HTERT RPE-1 (cell line): ENCODE measurements around the gene NQO2.
"Not testable (repeated sequence)": the region's sequence is repeated elsewhere in the genome, so short reads cannot be mapped to it uniquely, and the experiment has no call there.

Experiments used
- in situ Hi-C: fragments of 300-500 bp; cut with MboI; formaldehyde crosslinking; loops from 4 replicates; pipeline ENCODE4 v1.14.3; 2020; ENCODE audit warnings: low sequenced_read_pairs

Gene NQO2

DNA sequence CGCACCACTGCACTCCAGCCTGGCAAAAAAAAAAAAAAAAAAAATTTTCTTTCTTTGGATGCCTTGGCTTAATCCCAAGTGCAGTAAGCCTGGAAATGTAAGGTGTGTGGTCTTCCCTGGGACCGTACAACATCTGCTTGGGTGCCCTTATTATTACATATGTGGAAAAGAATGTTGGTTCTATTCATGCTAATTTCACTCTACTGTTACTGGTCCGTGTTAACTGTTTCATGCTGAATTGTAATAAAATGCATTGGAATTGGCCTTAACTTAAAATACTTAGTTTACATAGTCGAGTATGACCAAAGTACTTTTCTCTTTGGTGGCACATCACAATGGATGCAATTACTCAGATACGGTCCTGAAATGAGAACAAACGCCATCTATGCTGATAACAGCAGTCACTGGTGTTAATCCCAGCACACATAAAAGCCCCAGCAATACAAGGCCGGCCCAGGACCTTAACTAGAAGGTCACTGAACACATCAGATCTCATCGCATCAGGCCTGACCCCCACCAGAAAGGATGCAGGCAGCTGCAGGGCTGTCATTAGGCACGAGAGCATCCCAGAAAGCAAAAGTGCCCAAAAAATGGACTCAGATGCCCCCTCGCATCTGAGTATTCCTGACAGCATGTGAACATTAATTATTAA is 29.5 kb upstream of the NQO2 start:
- in situ Hi-C loops = no loop called here

DNA sequence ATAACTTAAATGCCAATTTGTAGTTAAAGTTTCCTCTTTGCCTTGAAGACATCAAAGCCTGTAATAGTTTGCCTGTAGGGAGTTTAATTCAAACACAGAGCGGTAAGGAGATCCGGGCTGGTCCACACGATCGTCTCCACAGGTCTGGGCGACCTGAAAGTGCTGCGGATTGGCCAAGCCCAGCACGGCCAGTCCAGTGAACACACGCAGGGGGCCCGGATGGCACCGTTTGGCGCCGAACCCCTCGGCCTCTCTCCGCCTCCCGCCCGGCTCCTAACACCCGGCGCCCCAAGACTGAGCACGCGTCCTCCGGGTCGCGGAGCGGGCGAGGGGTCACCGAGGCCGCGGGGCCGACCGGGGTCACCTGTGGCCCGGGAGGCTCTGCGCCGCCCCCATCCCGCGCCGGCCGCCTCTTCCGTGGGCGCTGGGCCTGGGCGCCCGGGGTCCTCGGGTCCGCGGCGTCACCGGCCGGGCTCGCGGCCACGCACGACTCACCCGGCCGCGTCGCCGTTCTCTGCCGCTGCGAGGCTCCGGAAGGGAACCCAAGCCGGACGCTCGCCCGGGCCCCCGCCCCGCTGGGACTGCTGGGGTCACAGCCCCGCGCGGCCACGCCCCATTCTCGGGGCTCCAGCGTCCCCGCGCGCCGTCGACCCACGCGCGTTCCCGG is 28.8 kb upstream of the NQO2 start:
- in situ Hi-C loops = no loop called here

DNA sequence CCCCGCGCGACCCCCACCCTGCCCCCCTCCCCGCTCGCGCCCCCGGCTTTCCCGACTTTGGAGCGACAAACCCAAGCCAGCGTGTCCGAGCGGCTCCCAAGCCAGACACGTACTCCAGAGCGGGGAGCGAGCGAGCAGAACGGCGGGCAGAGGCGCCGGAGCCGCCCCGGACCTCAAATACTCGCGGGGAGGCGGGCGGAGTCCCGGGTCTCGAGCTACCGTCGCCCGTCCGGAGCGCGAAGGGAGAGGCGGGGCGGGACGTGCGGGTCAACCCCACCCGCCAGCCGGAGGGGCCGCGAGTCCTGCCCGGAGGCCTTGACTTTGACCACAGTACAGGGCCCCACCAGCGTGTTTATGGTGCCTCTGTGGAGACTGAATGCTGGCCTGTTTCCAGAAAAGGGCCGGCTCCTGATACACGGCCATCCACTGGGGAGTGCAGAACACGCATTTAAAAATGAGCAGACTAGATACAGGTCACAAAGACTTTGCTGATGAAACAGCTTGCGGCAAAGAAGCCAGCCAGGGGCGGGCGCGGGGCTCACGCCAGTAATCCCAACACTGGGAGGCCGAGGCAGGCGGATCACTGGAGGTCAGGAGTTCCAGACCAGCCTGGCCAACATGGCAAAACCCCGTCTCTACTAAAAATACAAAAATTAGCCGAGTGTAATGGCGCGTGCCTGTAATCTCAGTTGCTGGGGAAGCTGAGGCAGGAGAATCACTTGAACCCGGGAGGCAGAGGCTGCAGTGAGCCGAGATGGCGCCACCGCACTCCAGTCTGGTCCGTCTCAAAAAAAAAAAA is 28.1 kb upstream of the NQO2 start, which contains the start of gene SERPINB6:
Gene SERPINB6 (minus strand): TSS at position 148 of the 799 bp plus-strand sequence. CDS start 12,235 bp downstream, outside the sequence.
- in situ Hi-C loops = no loop called here

DNA sequence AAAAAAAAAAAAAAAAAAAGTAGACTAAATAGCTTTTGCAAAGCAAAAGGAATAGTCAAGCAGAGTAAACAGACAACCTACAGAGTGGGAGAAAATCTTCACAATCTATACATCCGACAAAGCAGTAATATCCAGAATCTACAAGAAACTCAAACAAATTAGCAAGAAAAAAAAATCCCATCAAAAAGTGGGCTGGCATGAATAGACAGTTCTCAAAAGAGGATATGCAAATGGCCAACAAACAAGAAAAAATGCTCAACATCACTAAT is 27.5 kb upstream of the NQO2 start:
- in situ Hi-C loops = not testable (repeated sequence)

DNA sequence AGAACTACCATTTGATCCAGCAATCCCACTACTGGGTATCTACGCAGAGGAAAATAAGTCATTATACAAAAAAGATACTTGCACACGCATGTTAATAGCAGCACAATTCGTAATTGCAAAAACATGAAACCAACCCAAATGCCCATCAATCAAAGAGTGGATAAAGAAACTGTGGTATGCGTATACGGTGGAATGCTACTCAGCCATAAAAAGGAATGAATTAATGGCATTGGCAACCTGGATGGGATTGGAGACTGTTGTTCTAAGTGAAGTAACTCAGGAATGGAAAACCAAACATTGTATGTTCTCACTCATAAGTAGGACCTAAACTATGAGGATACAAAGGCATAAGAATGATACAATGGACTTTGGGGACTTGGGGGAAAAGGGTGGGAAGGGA is 27.0 kb upstream of the NQO2 start:
- in situ Hi-C loops = not testable (repeated sequence)

DNA sequence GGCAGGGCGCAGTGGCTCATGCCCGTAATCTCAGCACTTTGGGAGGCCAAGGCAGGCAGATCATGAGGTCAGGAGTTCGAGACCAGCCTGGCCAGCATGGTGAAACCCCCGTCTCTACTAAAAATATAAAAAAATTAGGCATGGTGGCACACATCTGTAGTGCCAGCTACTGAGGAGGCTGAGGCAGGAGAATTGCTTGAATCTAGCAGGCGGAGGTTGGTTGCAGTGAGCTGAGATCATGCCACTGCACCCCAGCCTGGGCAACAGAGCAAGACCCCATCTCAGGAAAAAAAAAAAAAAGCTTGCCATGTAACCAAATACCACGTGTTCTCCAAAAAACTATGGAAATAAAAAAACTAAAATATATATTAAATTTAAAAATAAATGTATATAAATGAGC is 26.5 kb upstream of the NQO2 start:
- in situ Hi-C loops = not testable (repeated sequence)

DNA sequence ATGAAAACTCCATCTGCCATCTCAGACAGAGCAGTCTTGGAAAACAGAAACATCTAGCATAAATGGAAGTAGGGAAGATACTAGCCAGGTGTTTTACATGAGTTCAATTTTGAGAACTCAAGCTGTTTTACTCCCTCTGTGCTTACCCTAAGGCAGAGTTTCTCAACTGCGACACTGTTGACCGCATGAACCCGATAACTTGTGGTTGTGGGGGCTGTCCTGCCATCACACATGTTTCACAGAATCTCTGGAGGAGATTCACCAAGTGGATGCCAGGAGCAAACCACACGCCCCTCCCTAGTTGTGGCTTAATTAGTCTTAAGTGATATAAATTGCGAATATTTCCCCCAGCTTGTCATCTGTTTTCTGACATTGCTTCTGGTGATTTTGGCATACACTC is 26.0 kb upstream of the NQO2 start:
- in situ Hi-C loops = no loop called here

DNA sequence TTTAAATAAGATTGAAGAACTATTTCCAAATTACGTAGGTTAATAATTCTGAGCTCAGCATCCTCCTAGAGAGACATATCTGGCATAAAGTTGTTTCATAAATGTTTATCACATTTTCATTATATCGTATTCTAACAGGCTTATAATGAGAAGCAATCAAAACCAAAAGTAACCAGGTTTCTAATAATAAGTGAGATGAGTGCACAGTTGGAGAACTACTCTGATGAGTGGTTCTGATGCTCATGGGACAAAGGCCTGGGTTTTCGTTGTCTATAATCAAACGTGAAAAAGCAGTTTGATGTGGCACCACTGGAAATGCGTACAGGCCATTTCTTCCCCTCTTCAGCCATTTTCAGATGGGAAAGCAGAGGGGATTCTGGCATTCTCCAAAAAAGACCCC is 23.6 kb upstream of the NQO2 start:
- in situ Hi-C loops = no loop called here

DNA sequence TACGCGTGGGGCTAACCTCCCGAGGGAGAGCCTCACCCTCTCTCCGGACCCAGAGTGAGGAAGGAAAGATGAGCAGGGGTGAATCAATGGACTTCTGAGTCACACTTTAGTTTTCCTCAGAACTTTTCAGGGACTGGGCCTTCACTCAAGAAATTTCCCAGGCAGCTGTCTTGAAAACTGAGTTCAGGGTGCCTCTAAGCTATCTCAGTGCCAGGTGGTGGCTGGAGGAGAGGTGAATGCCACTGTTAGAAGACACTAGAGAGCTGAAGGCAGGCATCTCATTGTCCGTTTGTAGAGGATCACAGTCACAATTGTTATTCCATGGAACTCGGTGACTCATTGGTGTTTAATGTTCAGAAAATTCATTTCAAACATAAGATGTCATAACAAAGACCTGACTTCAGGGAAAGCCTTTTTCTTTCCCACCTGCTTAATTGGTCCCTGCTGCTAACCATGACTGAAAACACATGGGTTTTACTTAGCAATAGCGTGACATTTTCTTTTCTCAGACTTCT is 23.1 kb upstream of the NQO2 start:
- in situ Hi-C loops = no loop called here

DNA sequence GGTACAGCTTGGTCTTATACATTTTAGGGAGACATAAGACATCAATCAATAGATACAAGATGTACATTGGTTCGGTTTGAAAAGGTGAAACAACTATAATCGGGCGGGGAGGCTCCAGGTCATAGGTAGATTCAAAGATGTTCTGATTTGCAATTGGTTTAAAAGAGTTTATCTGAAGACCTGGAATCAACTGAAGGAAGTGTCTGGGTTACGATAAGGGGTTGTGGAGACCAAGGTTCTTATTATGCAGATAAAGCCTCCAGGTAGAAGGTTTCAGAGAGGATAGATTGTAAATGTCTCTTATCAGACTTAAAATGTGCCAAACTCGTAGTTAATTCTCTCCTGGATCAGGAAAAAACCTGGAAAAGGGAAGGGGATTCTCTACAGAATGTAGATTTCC is 22.4 kb upstream of the NQO2 start:
- in situ Hi-C loops = no loop called here

DNA sequence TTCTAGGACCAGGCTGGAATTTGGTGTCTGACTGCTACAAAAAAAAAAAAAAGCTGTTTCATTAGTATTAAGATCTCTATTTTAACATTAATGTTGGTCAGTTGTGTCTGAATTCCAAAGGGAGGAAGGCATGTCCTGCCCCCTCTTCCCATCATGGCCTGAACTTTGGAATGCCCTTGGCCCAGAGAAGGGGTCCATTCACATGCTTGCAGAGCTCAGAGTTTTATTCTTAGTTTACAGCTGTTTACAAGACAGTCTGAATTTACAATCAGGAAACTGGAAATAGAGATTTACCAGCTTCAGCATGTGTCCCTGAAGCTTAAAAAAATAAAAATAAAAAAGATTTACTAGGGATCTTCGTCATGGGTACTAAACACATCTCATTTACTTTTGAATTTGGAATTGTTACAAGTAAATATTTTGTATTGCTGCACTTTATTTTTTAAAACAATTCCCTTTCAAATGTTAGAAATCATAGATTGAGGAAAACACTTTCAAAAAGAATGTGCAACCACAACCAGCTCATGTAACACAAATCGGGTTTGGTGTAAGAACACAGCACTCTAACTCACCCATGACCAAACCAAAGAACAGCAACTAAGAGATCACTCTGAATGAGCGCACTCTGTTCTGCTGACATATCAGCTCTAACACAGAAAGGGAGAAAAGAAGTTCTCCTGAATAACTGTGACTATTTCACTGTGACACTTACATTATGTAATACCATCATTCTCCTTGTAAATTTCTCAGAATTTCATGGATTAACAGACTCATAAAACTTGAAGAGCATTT is 21.7 kb upstream of the NQO2 start:
- in situ Hi-C loops = no loop called here

DNA sequence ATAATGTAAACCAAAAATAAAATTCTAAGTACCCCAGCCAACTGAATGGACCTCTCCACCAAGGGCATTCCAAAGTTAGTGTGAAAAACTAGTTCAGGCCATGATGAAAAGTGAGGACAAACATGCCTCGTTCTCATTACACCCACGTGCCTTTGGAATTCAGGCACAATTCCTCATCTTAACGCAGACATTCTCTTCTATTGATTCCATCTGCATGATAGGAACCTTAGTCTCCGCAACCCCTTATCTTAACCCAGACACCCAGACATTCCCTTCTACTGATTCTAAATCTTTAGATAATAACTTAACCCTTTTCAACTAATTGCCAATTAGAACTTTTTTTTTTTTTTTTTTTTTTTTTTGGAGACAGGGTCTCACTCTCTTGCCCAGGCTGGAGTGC is 20.8 kb upstream of the NQO2 start:
- in situ Hi-C loops = no loop called here

DNA sequence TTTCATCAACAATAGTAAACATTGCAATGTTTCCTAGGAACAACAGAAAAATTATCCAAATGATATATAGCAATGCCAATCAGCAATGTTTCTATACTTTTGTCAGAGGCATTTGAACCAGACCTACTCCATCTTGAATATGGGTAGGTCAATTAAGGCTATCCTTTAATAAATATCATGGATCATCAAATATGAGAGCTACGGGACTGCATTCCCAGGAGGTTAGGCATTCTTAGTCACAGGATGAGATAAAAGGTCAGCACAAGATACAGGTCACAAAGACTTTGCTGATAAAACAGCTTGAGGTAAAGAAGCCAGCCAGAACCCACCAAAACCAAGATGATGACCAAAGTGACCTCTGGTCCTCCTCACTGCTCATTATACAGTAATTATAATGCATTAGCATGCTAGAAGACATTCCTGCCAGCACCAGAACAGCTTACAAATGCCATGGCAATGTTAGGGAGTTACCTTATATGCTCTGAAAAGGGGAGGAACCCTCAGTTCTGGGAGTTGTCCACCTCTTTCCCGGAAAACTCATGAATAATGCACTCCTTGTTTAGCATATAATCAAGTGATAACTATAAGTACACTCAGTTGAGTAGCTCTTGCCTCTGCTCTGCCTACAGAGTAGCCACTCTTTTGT is 19.8 kb upstream of the NQO2 start:
- in situ Hi-C loops = no loop called here

DNA sequence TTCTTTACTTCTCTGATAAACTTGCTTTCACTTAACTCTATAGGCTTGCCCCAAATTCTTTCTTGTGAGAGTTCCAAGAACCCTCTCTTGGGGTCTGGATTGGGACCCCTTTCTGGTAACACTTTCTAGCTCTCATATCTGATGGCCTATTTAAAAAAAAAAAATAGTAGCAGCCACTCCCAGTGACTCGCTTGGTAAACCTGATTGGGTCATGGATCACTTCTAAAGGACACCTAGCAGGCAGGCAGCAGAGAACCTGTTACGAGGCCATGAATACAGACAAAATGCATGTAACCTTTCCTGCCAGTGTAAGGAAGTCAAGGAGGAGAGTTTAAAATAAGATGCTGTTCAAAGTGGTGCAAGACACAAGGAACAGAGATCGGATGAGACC is 19.2 kb upstream of the NQO2 start:
- in situ Hi-C loops = no loop called here

DNA sequence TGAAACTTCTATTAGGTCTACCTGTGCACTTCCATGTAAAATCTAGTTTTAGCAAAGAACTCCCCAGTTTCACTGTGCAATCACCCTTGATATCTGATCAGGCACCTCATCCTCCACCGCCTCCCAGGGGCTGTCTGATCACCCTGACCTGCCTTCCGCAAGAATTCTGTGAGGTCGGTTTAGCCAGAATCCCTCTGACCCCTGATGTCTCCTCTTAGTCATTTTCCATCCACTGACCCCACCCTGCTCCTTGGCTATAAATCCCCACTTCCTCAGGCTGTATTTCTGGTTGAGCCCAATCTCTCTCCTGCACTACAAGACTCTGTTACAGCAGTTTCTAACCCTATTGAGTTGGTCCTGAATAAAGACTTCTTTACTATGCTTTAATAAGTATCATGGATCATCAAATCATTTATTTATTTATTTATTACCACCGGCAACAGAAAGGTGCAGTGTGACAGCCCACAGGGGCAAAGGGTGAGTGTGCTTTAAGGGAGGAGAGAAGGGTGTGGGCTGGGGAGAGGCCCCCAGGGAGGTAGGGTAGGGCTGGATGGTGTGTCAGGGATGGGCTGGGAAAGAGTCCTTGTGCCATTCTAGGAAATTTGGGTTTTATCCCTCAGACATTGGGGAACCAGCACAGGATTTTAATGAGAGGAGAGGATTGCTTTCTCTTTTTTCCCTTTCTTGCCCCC is 17.1 kb upstream of the NQO2 start:
- in situ Hi-C loops = no loop called here

DNA sequence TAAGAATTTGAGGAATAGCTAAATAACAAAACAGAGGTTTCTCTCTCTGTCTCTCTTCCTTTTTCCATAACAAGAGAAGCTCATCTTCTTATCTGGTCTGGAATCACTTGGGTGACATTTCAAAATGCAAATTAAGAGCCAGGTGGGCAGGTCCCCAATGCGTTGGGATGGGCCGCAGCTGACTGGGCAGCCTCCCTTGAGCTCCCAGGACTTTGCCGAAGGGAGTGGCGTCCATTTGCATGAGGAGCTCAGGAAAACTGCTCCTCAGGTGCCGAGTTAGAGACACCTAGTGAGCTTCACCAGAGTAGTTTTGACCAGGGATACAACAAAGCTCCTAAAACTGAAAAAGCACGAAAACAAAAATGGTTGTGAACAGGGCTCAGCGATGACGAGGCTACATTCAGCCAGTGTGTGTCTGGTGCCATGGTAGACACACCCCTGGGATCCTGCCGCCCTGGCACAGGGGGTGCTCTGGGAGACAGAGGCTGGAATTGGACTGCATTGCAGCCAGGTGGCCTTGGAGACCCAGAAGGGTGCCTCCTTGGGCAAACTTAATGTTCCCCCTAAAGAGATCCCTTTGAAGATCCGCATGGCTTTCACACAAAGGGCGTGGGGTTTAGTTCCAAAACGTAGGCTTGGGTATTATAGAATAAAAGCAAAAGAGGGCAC is 14.8 kb upstream of the NQO2 start:
- in situ Hi-C loops = no loop called here

DNA sequence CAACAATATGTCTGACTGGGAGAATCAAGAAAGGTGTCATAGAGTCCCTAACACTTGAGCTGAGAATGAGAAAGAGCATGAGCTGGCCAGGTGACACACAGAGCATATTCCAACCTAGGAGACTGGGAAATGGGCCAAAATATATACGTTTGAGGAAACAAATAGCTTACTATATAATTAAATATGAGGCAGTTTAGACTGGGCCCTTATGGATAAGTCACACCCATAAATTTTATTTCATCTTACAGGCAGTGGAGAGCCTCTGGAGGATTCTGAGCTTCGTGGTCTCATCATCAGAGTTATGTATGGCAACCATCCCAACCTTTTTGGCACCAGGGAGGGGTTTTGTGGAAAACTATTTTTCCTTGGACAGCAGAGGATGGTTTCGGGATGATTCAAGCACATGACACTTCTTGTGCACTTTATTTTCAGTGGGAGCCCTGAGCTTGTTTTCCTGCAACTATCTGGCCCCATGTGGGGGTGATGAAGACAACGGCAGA is 12.9 kb upstream of the NQO2 start:
- in situ Hi-C loops = no loop called here

DNA sequence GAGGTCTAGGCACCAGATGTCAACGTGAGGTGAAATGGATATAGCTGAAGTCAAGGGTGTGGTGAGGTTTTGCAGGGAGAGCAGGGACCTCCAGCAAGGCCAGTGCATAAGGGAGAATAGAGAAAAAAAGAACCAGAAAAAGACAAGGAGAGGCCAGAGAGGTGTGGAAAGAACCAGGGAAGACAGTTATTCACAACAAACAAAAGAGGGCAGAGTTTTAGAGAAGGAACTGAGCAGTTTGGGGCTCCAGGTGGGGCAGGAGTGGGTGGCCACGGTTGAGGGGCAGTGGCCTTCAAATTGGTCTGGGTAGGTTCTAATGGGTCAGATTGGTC is 11.6 kb upstream of the NQO2 start:
- in situ Hi-C loops = no loop called here
